ENCODE results near the gene NEXN.

- TF ChIP-seq CTCF (IDR thresholded peaks at IDR 0.05) (no peak), POLR2A (IDR thresholded peaks at IDR 0.05) (no peak)
Observed at GRCh38 chr1:77990629-77991204, 102.3 kb downstream of the NEXN start.
